ENCODE data around the gene MRTFA.

- TF ChIP-seq CTCF (IDR thresholded peaks at IDR 0.05 in 2 of 3, conservative IDR thresholded peaks at IDR 0.05 in 1 of 3; ENCODE audit: borderline replicate concordance in 1 of 3, insufficient read depth in 1 of 3, low read depth in 2 of 3, low read length in 2 of 3) (no peak), RAD21 (IDR thresholded peaks at IDR 0.05; ENCODE audit: low read depth) (no peak), POLR2A (IDR thresholded peaks at IDR 0.05; ENCODE audit: borderline replicate concordance, extremely low read depth, insufficient read depth, insufficient read length) (no peak), MAX (IDR thresholded peaks at IDR 0.05) (no peak), EGR1 (IDR thresholded peaks at IDR 0.05; ENCODE audit: low read depth) (no peak), REST (IDR thresholded peaks at IDR 0.05; ENCODE audit: low read depth) (no peak), ATF3 (IDR thresholded peaks at IDR 0.05) (no peak), EZH2phosphoT487 (IDR thresholded peaks at IDR 0.05; ENCODE audit: borderline replicate concordance) (no peak), EZH2 (IDR thresholded peaks at IDR 0.05) (no peak), SP1 (IDR thresholded peaks at IDR 0.05; ENCODE audit: low read depth) (no peak)
Measured at GRCh38 chr22:40364431-40364830, 272.1 kb downstream of the MRTFA start.
